GM23338 (cell line): ENCODE results near the gene ANOS1. TPM values are rescaled to one million over a fixed set of nuclear protein-coding genes. Genes with fewer than 3 reads are reported as not detected.

ENCODE experiments used
- ATAC-seq: fragments of 200-7000 bp; cut with Tn5 transposase; 3 replicates; pipeline ENCODE4 v1.9.1; 2020
- DNase-seq: peaks from one replicate; pipeline ENCODE4 v3.0.0-alpha.2; 2015; ENCODE audit warnings: low spot score
- H2AFZ ChIP-seq: fragments of 200-600 bp; sonication (generic); 2 replicates; pipeline ENCODE4 v1.8.0; 2016; ENCODE audit warnings: antibody characterized with exemption, mild to moderate bottlenecking, moderate library complexity
- H3F3A ChIP-seq: fragments of 200-600 bp; sonication (generic); replicated peaks from 2 replicates; pipeline ENCODE4 v1.8.0; 2017; ENCODE audit warnings: antibody characterized with exemption, mixed run types, low read depth
- H3K27ac ChIP-seq: fragments of 200-600 bp; sonication (generic); 2 replicates; pipeline ENCODE4 v1.6.1; 2016; ENCODE audit warnings: low read depth
- H3K27me3 ChIP-seq: fragments of 200-600 bp; sonication (generic); 2 replicates; pipeline ENCODE4 v1.8.0; 2016; ENCODE audit warnings: mild to moderate bottlenecking, mixed run types, moderate library complexity; ENCODE audit not compliant: insufficient read depth
- H3K36me3 ChIP-seq: fragments of 200-600 bp; sonication (generic); 2 replicates; pipeline ENCODE4 v1.8.0; 2016; ENCODE audit warnings: mild to moderate bottlenecking; ENCODE audit not compliant: insufficient read depth
- H3K4me1 ChIP-seq: fragments of 200-600 bp; sonication (generic); 2 replicates; pipeline ENCODE4 v1.8.0; 2016; ENCODE audit warnings: mild to moderate bottlenecking, moderate library complexity; ENCODE audit not compliant: insufficient read depth
- H3K4me2 ChIP-seq: fragments of 200-600 bp; sonication (generic); 2 replicates; pipeline ENCODE4 v1.7.1; 2017; ENCODE audit warnings: mixed run types
- H3K4me3 ChIP-seq: fragments of 200-600 bp; sonication (generic); 2 replicates; pipeline ENCODE4 v1.6.1; 2016; ENCODE audit warnings: mixed run types
- H3K79me2 ChIP-seq: fragments of 200-600 bp; sonication (generic); replicated peaks from 2 replicates; pipeline ENCODE4 v1.8.0; 2017; ENCODE audit warnings: mild to moderate bottlenecking; ENCODE audit not compliant: insufficient read depth
- H3K9me2 ChIP-seq: fragments of 200-600 bp; sonication (generic); 2 replicates; pipeline ENCODE4 v1.8.0; 2017; ENCODE audit not compliant: insufficient read depth
- H4K20me1 ChIP-seq: fragments of 200-600 bp; sonication (generic); replicated peaks from 2 replicates; pipeline ENCODE4 v1.8.0; 2017; ENCODE audit warnings: mild to moderate bottlenecking; ENCODE audit not compliant: insufficient read depth
- H3K27ac Mint-ChIP-seq: 2 replicates; pipeline ENCODE4 v1.8.0; 2020; ENCODE audit warnings: inconsistent platforms, mild to moderate bottlenecking, moderate library complexity, mixed read lengths
- H3K27me3 Mint-ChIP-seq: 3 replicates; pipeline ENCODE4 v1.8.0; 2022; ENCODE audit warnings: low read depth, mild to moderate bottlenecking, moderate library complexity, mixed read lengths, inconsistent platforms; ENCODE audit not compliant: insufficient read depth, poor library complexity
- H3K36me3 Mint-ChIP-seq: 3 replicates; pipeline ENCODE4 v1.8.0; 2021; ENCODE audit warnings: low read depth, mild to moderate bottlenecking, inconsistent platforms, moderate library complexity, mixed read lengths
- H3K4me1 Mint-ChIP-seq: 3 replicates; pipeline ENCODE4 v1.8.0; 2020; ENCODE audit warnings: mild to moderate bottlenecking, inconsistent platforms, mixed read lengths
- H3K4me3 Mint-ChIP-seq: 3 replicates; pipeline ENCODE4 v1.8.0; 2021; ENCODE audit warnings: moderate library complexity, mild to moderate bottlenecking, inconsistent platforms, mixed read lengths
- H3K9me3 Mint-ChIP-seq: 3 replicates; pipeline ENCODE4 v1.8.0; 2020; ENCODE audit warnings: moderate library complexity, mild to moderate bottlenecking, inconsistent platforms, mixed read lengths
- CREB1 ChIP-seq: fragments of 250-450 bp; sonication (Bioruptor Pico); IDR thresholded peaks from 2 replicates; pipeline ENCODE4 v1.5.0; 2020; ENCODE audit warnings: low read depth, mild to moderate bottlenecking, moderate library complexity
- ETS1 ChIP-seq: IDR thresholded peaks from 2 replicates; pipeline ENCODE4 v1.6.1; 2016; ENCODE audit warnings: antibody characterized with exemption
- EZH2 ChIP-seq: fragments of 200-600 bp; sonication (generic); IDR thresholded peaks from one replicate; pipeline ENCODE4 v1.8.0; 2017; ENCODE audit warnings: antibody characterized with exemption, mild to moderate bottlenecking, low read depth; ENCODE audit not compliant: unreplicated experiment
- EZH2phosphoT487 ChIP-seq: fragments of 200-600 bp; sonication (generic); IDR thresholded peaks from one replicate; pipeline ENCODE4 v1.8.1; 2018; ENCODE audit warnings: antibody characterized with exemption; ENCODE audit not compliant: unreplicated experiment
- JUNB ChIP-seq: IDR thresholded peaks from one replicate; pipeline ENCODE4 v1.6.1; 2016; ENCODE audit warnings: antibody characterized with exemption; ENCODE audit not compliant: unreplicated experiment
- NANOG ChIP-seq: IDR thresholded peaks from 2 replicates; pipeline ENCODE4 v1.6.1; 2016; ENCODE audit warnings: antibody characterized with exemption, borderline replicate concordance
- POLR2AphosphoS5 ChIP-seq: IDR thresholded peaks from 2 replicates; pipeline ENCODE4 v1.6.1; 2016; ENCODE audit warnings: antibody characterized with exemption, low read depth
- STAT1 ChIP-seq: IDR thresholded peaks from one replicate; pipeline ENCODE4 v1.6.1; 2016; ENCODE audit warnings: antibody characterized with exemption; ENCODE audit not compliant: unreplicated experiment
- ZNF114 ChIP-seq: fragments of 250-450 bp; sonication (Bioruptor Pico); IDR thresholded peaks from 2 replicates; pipeline ENCODE4 v1.5.0; 2020; ENCODE audit warnings: mild to moderate bottlenecking, moderate library complexity
- ZNF331 ChIP-seq: fragments of 250-450 bp; sonication (Bioruptor Pico); IDR thresholded peaks from 2 replicates; pipeline ENCODE4 v1.5.0; 2020; ENCODE audit warnings: low read depth, mild to moderate bottlenecking, moderate library complexity
- polyA plus RNA-seq: library from polyadenylated mRNA; unstranded; fragments of >200 nt; fragmentation: Nextera tagmentation; extraction: Ambion mirVana; gene quantifications from 2 replicates; pipeline ENCODE4 v1.2.1, GENCODE V29; 2016
- total RNA-seq: library from RNA; depleted of rRNA; stranded (reverse); fragments of >200 nt; shearing (Covaris generic); gene quantifications from 2 replicates; pipeline ENCODE4 v1.2.3, GENCODE V29; 2014
- TF ChIP-seq, protein P1 (sequence below): IDR thresholded peaks from one replicate; pipeline ENCODE4 v1.6.1; 2018; ENCODE audit warnings: antibody characterized with exemption; ENCODE audit not compliant: unreplicated experiment
- TF ChIP-seq, protein P2 (sequence below), 2 experiments: fragments of 200-600 bp in 1 of 2; sonication (generic) in 1 of 2; conservative IDR thresholded peaks; 2 replicates each; pipeline versions ENCODE4 v1.5.1 to v1.6.1; 2016 to 2017; ENCODE audit warnings: antibody characterized with exemption in 2 of 2, low read depth in 2 of 2, mild to moderate bottlenecking in 2 of 2, moderate library complexity in 1 of 2
- TF ChIP-seq, protein P3 (sequence below): fragments of 250-450 bp; sonication (Bioruptor Pico); IDR thresholded peaks from 2 replicates; pipeline ENCODE4 v1.5.0; 2020; ENCODE audit warnings: mild to moderate bottlenecking, moderate library complexity

The ANOS1 gene
- total and polyA plus RNA-seq, 2 experiments from 2014 or later: 21.8 to 68.5 TPM

DNA sequence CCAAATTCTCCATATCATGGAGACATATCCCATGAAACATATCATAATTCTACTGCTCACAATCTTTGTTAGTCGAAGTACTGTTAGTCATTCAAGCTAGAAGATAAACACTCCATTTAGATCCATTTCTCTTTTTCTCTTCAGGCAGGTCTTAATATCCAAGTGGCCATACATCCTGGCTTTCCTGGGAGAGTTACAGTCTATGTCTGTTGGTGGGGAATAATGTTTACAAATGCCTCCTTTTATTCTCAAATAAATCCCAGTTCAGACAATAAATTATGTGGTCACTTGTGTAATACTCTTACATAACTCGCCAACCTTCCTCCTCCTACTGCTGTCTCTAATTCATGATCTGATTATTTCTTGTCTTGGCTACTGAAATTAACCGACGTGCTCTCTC, 185.2 kb downstream of the ANOS1 start:
- Mint-ChIP-seq H3K27me3 (peaks cover 3% of the 10 kb centered on the region), H3K4me1 (no peaks in the 10 kb centered on the region), H3K36me3 (peaks cover 39% of the 10 kb centered on the region), H3K4me3 (no peak overlapping the region), H3K9me3 (no peaks in the 10 kb centered on the region), H3K27ac (no peak overlapping the region)
- Histone ChIP-seq H3K79me2 (no peaks in the 10 kb centered on the region), H4K20me1 (no peaks in the 10 kb centered on the region), H3K4me3 (no peak overlapping the region), H3K36me3 (no peaks in the 10 kb centered on the region), H3F3A (no peaks in the 10 kb centered on the region), H3K27me3 (no peaks in the 10 kb centered on the region), H3K4me2 (no peak overlapping the region), H2AFZ (no peak overlapping the region), H3K9me2 (no peaks in the 10 kb centered on the region), H3K27ac (no peak overlapping the region), H3K4me1 (no peaks in the 10 kb centered on the region)
- no peak for ATAC-seq
- no peak for DNase-seq
- no peak for TF ChIP-seq EZH2phosphoT487
- TF ChIP-seq JUNB: no peak
- no peak for TF ChIP-seq ZNF114 (CRISPR knock-in tag)
- no peak for TF ChIP-seq STAT1
- TF ChIP-seq NANOG: no peak
- TF ChIP-seq, protein P1, sequence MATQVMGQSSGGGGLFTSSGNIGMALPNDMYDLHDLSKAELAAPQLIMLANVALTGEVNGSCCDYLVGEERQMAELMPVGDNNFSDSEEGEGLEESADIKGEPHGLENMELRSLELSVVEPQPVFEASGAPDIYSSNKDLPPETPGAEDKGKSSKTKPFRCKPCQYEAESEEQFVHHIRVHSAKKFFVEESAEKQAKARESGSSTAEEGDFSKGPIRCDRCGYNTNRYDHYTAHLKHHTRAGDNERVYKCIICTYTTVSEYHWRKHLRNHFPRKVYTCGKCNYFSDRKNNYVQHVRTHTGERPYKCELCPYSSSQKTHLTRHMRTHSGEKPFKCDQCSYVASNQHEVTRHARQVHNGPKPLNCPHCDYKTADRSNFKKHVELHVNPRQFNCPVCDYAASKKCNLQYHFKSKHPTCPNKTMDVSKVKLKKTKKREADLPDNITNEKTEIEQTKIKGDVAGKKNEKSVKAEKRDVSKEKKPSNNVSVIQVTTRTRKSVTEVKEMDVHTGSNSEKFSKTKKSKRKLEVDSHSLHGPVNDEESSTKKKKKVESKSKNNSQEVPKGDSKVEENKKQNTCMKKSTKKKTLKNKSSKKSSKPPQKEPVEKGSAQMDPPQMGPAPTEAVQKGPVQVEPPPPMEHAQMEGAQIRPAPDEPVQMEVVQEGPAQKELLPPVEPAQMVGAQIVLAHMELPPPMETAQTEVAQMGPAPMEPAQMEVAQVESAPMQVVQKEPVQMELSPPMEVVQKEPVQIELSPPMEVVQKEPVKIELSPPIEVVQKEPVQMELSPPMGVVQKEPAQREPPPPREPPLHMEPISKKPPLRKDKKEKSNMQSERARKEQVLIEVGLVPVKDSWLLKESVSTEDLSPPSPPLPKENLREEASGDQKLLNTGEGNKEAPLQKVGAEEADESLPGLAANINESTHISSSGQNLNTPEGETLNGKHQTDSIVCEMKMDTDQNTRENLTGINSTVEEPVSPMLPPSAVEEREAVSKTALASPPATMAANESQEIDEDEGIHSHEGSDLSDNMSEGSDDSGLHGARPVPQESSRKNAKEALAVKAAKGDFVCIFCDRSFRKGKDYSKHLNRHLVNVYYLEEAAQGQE: no peak
- no peak for TF ChIP-seq ZNF331 (CRISPR knock-in tag)
- TF ChIP-seq, protein P2, sequence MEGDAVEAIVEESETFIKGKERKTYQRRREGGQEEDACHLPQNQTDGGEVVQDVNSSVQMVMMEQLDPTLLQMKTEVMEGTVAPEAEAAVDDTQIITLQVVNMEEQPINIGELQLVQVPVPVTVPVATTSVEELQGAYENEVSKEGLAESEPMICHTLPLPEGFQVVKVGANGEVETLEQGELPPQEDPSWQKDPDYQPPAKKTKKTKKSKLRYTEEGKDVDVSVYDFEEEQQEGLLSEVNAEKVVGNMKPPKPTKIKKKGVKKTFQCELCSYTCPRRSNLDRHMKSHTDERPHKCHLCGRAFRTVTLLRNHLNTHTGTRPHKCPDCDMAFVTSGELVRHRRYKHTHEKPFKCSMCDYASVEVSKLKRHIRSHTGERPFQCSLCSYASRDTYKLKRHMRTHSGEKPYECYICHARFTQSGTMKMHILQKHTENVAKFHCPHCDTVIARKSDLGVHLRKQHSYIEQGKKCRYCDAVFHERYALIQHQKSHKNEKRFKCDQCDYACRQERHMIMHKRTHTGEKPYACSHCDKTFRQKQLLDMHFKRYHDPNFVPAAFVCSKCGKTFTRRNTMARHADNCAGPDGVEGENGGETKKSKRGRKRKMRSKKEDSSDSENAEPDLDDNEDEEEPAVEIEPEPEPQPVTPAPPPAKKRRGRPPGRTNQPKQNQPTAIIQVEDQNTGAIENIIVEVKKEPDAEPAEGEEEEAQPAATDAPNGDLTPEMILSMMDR (conservative IDR thresholded peaks at IDR 0.05; ENCODE audit: low read depth in 2 of 2): no peak
- TF ChIP-seq EZH2: no peak
- TF ChIP-seq ETS1: no peak
- no peak for TF ChIP-seq CREB1 (CRISPR knock-in tag)
- TF ChIP-seq, protein P3, sequence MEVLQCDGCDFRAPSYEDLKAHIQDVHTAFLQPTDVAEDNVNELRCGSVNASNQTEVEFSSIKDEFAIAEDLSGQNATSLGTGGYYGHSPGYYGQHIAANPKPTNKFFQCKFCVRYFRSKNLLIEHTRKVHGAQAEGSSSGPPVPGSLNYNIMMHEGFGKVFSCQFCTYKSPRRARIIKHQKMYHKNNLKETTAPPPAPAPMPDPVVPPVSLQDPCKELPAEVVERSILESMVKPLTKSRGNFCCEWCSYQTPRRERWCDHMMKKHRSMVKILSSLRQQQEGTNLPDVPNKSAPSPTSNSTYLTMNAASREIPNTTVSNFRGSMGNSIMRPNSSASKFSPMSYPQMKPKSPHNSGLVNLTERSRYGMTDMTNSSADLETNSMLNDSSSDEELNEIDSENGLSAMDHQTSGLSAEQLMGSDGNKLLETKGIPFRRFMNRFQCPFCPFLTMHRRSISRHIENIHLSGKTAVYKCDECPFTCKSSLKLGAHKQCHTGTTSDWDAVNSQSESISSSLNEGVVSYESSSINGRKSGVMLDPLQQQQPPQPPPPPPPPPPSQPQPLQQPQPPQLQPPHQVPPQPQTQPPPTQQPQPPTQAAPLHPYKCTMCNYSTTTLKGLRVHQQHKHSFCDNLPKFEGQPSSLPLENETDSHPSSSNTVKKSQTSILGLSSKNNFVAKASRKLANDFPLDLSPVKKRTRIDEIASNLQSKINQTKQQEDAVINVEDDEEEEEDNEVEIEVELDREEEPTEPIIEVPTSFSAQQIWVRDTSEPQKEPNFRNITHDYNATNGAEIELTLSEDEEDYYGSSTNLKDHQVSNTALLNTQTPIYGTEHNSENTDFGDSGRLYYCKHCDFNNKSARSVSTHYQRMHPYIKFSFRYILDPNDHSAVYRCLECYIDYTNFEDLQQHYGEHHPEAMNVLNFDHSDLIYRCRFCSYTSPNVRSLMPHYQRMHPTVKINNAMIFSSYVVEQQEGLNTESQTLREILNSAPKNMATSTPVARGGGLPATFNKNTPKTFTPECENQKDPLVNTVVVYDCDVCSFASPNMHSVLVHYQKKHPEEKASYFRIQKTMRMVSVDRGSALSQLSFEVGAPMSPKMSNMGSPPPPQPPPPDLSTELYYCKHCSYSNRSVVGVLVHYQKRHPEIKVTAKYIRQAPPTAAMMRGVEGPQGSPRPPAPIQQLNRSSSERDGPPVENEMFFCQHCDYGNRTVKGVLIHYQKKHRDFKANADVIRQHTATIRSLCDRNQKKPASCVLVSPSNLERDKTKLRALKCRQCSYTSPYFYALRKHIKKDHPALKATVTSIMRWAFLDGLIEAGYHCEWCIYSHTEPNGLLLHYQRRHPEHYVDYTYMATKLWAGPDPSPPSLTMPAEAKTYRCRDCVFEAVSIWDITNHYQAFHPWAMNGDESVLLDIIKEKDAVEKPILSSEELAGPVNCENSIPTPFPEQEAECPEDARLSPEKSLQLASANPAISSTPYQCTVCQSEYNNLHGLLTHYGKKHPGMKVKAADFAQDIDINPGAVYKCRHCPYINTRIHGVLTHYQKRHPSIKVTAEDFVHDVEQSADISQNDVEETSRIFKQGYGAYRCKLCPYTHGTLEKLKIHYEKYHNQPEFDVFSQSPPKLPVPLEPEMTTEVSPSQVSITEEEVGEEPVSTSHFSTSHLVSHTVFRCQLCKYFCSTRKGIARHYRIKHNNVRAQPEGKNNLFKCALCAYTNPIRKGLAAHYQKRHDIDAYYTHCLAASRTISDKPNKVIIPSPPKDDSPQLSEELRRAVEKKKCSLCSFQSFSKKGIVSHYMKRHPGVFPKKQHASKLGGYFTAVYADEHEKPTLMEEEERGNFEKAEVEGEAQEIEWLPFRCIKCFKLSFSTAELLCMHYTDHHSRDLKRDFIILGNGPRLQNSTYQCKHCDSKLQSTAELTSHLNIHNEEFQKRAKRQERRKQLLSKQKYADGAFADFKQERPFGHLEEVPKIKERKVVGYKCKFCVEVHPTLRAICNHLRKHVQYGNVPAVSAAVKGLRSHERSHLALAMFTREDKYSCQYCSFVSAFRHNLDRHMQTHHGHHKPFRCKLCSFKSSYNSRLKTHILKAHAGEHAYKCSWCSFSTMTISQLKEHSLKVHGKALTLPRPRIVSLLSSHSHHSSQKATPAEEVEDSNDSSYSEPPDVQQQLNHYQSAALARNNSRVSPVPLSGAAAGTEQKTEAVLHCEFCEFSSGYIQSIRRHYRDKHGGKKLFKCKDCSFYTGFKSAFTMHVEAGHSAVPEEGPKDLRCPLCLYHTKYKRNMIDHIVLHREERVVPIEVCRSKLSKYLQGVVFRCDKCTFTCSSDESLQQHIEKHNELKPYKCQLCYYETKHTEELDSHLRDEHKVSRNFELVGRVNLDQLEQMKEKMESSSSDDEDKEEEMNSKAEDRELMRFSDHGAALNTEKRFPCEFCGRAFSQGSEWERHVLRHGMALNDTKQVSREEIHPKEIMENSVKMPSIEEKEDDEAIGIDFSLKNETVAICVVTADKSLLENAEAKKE (CRISPR knock-in tag): no peak
- TF ChIP-seq POLR2AphosphoS5: no peak
